ENCODE data around the gene PLEKHG4B.

The PLEKHG4B gene

DNA sequence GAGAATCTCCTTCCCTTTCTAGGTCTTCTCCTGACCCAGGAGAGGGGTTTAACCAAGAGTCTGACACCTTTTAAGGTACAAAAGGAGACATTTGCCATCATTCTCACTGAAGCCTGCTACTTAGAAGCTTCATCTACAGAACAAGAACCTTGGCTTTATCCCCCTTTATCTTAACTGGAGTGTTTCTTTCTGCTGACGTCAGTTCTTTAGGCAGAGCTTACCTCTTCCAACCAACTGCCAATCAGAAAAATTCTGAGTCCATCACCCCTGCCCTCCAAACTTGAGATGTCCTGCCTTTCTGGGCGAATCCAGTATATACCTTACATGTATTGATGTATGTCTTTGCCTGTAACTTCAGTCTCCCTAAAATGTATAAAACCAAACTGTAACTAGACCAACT, 37.2 kb downstream of the PLEKHG4B start:
- DNase-seq (ENCODE audit: low read depth), result no peak

DNA sequence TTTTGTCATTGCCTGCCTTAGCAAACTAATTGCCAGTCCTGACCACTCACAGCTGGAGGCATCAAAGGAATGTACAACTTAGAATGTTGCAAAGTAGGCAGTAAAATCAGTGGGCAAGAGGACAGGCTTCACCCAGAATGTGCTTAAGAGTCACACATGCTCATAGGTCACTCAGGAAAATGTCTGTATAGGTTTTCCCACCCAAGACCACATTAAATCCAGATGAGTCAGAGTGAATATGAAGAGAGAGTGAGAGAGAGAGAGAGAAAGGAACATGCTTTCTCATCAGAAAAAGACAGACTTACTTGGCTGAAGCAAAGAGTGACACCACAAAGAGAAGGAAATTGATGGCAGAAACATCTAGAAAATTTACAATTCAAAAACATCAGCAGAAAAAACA, 37.9 kb downstream of the PLEKHG4B start:
- DNase-seq (ENCODE audit: low read depth), result no peak

DNA sequence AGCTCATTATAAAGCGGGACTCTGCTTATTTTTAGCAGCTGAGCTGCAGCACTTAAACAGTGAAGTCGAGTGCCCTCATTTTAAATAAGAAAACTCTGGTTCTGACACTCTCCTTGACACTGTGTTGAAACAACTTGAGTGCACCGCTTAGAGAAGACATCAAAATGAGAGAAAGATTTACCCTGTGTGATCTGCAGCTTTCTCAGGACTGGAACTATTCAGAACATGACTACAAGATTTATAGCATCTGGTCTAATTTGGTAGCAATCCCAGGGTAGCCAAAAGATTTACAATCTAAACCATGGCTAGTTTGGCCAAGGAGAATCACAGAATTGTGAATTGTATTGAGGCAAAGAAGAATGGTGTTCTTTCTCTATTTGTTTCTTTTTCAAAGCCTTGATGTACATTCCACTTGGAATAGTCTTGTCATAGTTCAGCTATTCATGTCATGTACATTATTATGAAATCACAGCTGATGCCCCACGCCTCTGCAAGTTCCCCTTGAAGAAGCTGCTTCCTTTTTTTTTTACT, 38.7 kb downstream of the PLEKHG4B start:
- DNase-seq (ENCODE audit: low read depth), result no peak

DNA sequence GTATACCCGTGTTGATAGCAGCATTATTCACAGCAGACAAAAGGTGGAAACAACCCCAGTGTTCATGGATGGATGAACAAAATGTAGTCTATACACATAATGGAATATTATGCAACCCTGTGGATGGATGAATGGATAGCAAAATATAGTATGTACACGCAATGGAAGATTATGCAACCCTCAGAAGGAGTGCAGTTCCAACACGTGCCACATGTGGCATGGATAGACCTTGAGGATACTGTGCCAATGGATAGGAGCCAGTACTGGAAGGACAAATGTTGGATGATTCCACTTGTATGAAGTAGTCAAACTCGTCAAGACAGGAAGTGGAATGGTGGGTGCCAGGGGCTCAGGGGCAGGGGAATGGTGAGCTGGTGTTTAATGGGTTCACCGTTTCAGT, 44.9 kb downstream of the PLEKHG4B start:
- no peak for DNase-seq (ENCODE audit: low read depth)

DNA sequence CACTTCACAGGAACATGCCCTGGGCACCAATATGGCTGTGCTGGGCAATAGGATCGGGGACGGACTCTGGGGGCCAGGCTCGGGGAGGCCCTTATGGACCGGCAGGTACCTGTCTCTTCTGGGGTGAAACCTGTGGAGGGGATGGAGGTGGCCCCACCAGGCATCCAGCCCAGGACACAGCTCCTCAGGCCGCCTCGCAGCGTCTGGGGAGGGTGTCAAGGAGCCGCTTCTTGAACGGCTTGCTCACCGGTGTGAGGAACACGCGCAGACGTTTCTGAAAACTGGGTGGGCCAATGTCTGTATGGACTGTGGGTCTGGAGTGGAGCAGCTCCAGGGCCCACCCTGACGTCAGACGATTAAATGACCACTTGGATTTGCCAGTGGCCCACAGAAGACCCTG, 45.8 kb downstream of the PLEKHG4B start:
- DNase-seq (ENCODE audit: low read depth), result no peak

DNA sequence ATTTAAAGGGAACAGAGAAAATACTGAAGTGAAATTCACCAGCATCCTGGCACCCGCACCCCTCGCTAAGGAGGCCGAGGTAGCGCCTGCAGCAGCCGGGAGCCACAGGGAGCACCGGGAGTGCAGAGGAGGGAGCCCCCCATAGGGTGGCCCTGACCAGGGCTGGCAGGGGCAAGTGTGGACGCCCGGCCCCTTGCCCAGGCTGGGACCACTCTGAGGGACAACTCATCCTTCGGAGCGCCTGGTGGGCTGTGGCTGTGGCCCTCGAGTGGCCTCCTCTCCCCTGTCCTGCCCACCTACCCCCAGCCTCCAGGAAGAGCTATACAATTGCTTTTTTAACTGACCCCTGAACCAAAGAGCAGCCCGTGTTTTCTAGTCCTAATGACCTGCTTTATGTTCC, 47.0 kb downstream of the PLEKHG4B start:
- DNase-seq (ENCODE audit: low read depth), result no peak

DNA sequence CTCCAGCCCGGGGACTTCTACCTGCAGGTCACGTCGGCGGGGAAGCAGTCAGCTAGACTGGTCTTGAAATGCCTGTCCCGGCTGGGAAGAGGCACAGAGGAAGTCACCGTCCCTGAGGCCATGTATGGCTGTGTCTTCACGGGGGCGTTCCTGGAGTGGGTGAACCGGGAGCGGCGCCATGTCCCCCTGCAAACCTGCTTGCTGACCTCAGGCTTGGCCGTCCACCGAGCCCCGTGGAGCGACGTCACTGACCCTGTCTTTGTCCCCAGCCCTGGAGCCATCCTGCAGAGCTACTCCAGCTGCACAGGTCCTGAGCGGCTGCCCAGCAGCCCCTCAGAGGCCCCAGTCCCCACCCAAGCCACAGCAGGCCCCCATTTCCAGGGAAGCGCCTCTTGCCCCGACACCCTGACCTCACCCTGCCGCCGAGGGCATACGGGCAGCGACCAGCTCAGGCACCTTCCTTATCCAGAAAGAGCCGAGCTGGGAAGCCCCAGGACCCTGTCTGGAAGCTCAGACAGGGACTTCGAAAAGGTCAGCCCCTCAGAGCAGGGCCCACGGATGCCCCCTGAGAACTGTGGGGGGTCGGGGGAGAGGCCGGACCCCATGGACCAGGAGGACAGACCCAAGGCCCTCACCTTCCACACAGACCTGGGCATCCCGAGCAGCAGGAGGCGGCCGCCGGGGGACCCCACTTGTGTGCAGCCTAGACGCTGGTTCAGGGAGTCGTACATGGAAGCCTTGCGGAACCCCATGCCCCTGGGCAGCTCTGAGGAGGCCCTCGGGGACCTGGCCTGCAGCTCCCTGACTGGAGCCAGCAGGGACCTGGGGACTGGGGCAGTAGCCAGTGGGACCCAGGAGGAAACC, 47.8 kb downstream of the PLEKHG4B start:
- no peak for DNase-seq (ENCODE audit: low read depth)

DNA sequence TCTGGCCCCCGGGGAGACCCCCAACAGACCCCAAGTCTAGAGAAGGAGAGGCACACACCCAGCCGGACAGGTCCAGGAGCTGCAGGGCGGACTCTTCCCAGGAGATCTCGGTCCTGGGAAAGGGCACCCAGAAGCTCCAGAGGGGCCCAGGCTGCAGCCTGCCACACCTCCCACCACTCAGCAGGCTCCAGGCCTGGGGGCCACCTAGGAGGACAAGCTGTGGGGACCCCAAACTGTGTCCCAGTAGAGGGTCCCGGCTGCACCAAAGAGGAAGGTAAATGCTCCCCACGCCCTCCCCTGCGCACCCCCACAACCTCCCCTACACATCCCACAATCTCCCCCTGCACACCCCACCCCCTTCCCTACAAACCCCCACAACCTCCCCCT, 48.5 kb downstream of the PLEKHG4B start:
- no peak for DNase-seq (ENCODE audit: low read depth)

DNA sequence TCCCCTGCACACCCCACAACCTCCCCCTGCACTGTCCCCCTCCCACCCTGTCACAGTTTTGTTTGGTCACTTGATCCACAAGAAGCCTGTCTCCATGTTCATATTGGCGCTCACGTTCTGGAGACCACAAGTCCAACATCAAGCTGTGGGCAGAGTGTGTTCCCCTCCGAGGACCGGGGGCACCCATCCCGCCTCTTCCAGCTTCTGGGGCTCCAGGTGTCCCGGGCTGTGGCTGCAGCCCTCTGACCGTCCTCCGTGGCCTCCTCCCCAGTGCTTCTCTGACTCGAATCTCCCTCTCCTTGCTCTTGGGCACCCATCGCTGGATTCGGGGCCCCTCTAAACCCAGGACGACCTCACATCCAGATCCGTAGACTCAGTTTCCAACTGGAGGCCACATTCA, 49.2 kb downstream of the PLEKHG4B start:
- no peak for DNase-seq (ENCODE audit: low read depth)

DNA sequence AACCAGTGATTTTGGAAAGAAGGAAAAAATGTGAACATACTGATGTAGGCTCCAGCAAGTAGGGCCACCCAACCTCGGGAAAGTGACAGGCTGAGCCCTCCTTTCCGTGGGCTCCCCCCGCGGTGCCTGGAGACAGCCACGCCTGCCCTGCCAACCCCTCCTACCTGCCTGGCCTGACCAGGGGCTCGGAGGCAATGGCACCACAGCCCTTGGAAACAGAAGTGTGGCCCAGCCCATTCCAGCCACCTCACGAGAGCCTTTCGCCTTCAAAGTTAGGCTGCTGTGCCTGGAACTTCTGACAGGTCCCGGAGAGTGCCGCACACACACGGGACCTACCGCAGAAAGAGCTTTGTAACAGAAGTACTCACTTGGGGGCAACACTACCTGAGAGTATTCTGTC, 49.8 kb downstream of the PLEKHG4B start:
- no peak for DNase-seq (ENCODE audit: low read depth)

DNA sequence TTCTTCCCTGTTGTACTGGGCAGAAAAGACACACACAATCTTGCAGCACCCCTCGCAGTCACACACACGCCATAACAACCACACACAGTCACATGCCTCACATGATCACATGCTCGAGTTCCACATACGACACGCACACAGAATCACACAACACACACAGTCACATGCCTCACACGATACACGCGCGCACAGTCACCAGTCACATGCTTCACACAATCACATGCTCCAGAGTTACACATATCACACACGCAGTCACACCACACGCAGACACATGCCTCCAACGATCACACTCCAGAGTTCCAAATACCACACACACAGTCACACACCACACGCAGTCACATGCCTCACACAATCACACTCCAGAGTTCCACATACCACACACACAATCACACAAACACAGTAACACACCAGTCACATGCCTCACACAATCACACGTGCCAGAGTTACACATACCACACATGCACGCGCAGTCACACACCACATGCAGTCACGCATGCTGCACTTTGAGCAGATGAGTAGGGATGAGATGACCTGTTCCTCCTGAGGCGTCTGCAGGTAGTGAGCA, 50.4 kb downstream of the PLEKHG4B start:
- no peak for DNase-seq (ENCODE audit: low read depth)

DNA sequence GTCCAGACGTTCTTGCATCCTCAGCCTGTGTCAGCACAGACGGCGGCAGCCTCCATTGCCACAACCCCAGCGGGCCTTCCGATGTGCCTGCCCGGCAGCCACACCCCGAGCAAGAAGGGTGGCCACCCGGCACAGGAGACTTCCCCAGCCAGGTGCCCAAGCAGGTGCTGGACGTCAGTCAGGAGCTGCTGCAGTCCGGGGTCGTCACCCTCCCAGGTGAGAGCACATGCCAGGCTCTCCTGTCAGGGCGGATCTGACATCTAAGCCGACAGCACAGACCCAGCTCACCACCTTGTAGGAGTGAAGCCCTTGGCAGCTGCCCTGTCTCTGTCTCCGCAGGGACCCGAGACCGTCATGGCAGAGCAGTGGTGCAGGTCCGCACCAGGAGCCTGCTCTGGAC, 51.1 kb downstream of the PLEKHG4B start:
- DNase-seq (ENCODE audit: low read depth), result no peak

DNA sequence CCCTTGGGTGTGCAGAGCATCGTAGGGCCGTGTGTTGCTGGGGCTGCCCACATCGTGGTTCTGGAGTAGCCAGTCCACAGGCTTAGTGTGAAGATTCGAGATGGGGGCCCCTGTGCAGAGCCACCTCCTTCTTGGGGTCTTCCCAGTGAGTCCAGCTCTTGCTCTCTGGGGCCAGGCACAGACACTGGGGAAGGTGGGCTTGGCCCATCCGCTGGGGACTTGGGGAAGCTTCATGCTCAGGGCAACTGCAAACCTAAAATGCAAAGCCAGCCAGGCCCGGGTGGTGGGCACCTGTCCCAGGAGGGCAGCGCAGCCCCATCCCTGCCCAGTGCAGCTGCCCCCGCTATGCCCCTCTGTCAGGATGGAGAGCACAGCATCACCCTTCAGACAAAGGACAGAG, 53.0 kb downstream of the PLEKHG4B start:
- DNase-seq (ENCODE audit: low read depth), result no peak

DNA sequence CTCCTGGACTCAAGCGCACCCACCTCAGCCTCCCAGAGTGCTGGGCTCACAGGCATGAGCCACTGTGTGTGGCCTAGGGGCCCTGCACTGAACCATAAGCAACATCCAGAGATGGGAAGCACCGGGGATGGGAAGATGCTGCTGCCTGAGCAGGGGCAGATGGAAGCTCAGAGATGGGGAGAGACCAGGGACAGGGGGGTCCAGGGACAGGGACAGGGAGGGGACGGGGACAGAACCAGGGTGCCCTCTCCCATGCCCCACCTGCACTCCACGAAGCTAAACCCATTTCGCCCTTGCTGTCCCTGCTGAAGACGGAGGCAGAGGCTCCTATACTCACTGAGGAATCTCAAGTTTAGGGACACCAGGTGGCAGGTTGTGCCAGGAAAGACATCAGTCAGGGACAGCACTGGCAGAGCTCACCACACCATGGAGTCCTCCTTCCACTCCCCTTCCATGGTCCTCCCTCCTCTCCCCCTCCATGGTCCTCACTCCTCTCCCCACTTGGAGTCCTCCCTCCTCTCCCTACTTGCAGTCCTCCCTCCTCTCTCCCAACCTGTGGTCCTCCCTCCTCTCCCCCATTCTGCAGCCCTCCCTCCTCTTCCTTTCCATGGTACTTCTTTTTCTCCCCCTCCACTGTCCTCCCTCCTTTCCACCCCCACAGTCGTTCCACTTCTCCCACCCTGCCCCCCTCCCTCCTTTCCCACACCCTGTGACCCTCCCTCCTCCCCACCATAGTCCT, 53.8 kb downstream of the PLEKHG4B start:
- DNase-seq (ENCODE audit: low read depth), result no peak

DNA sequence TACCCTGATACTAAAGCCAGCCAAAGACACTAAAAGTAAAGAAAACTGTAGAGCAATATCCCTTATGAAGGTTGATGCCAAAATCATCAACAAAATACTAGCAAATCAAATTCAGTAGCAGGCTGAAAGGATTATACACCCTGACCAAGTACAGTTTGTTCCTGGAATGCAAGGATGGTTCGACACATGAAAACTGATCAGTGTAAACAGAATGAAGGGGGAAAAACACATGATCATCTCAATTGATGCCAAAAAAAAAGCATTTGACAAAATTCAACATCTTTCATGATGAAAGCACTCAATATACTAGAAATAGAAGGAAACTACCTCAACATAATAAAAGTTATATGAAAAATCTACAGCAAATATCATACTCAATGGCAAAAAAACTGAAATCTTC, 55.8 kb downstream of the PLEKHG4B start:
- no peak for DNase-seq (ENCODE audit: low read depth)

DNA sequence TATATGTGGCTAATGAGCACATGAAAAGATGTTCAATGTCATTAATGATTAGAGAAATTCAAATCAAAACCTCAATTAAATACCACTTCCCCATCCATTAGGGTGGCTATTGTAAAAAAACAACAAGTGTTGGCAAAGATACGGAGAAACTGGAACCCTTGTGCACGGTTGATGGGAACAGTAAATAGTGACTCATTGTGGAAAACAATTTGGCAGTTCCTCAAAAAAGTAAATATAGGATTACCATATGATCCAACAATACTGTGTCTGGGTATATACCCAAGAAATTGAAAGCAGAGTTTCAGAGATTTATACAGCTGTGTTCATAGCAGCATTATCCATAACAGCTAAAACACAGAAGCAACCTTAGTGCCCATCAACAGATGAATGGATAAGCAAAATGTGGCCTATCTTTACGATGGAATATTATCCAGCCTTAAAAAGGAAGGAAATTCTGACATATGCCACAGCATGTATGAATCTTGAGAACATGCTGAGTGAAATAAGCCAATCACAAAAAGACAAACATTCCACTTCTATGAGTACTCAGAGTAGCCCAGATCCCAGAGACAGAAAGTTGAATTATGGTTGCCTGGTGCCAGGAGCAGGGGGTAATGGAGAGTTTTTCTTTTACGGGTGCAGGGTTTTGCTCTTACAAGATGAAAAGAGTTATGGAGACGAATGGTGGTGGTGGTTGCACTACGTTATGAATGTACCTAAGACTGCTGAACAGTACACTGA, 57.9 kb downstream of the PLEKHG4B start:
- DNase-seq (ENCODE audit: low read depth), result no peak

DNA sequence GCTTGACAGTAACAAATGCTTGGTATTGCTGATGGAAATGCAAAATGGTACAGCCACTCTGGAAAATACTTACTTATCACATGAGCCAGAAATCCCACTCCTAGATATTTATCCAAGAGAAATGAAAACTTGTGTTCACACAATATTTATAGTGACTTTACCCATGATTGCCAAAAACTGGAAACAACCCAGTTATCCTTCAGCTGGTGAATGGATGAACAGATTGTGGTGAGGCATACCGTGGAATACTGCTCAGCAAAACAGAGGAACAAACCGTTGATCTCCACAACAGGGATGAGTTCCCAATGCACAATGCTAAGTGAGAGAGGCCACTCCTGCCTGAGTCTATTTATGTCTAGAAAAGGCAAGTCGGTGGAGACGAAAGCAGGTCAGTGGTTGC, 58.8 kb downstream of the PLEKHG4B start:
- DNase-seq (ENCODE audit: low read depth), result no peak

DNA sequence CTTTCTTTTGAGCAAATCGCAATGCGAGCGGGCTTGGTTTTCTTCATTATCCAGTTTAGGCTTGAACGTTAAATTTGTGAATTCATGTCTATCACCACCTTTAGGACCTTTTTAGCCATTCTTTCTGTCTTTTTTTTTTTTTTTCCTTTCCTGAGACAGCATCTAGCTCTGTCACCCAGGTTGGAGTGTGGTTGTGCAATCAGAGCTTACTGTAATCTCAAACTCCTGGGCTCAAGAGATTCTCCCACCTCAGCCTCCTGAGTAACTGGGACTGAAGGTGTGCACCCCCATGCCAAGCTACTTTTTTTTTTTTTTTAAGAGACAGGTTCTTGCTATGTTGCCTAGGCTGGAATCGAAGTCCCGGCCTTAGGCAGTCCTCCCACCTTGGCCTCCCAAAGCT, 60.1 kb downstream of the PLEKHG4B start:
- DNase-seq (ENCODE audit: low read depth), result no peak

DNA sequence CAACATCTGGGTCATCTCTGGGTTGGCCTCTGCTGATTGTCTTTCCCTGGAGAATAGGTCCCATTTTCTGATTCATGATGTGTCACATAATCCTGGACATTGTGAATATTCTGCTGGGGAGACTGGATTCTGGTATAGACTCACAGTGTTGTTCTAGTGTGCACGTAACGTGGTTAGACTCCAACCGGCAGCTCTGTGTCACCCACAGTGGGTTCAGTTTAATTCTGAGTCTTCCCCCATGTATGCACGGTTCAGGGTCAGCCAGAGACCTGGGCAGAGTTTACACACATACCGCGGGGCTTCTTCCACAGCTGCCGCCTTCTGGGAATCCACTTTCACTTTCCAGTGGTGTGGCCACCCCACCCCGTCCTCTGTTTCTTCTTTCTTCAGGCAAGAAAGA, 61.3 kb downstream of the PLEKHG4B start:
- no peak for DNase-seq (ENCODE audit: low read depth)

DNA sequence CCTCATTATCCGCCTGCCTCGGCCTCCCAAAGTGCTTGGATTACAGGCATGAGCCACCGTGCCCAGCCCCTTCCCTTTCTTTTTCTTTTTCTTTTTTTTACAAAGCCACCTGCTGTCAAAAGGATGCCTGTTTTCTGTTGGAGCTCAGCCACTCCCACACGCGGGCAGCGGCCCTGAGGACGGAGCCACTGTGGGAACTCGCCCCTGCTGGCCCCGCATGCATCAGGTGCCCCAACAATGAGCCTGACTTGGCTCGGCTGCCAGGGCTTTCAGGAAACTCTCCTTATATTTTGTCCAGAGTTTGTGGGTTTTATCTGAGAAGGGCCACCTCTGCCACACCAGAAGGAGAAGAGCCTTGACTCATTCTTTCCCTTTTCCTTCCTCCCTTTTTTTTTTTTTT, 62.3 kb downstream of the PLEKHG4B start:
- no peak for DNase-seq (ENCODE audit: low read depth)

DNA sequence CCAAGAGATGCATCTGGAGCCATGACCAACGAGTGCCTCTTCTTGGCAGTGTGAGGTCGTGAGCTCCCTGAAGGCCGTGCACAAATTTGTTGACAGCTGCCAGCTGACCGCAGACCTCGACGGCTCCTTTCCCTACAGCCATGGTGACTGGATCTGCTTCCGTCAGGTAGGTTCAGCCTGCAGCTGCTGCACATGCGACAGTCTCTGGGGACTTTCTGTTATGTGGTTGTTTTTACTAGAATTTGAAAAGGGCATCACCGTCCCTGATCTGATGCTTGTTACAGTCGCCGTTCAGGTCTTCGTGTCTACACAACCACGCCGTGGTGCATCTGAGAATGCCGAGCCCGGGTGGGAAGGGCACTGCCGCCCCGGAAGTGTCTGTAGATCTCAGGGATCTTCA, 62.9 kb downstream of the PLEKHG4B start:
- no peak for DNase-seq (ENCODE audit: low read depth)

Data from T follicular helper cell (primary cell).